Measurements from ENCODE around the gene GANC.

- TF ChIP-seq ZNF197 (CRISPR knock-in tag; IDR thresholded peaks at IDR 0.05; ENCODE audit: low read depth), result no peak
- TF ChIP-seq ZBTB7A (IDR thresholded peaks at IDR 0.05; ENCODE audit: borderline replicate concordance, control insufficient read depth, low read depth, low read length), result no peak
- no peak for TF ChIP-seq ZNF23 (CRISPR knock-in tag; IDR thresholded peaks at IDR 0.05)
- no peak for TF ChIP-seq EZH2 (IDR thresholded peaks at IDR 0.05; ENCODE audit: borderline replicate concordance, low read depth, low read length)
These were observed 130.4 kb downstream of the GANC start for GRCh38 chr15:42403389-42403788.
